Vagina (tissue), 2 donors: ENCODE results near the gene R3HDM2. TPM values are rescaled to one million over a fixed set of nuclear protein-coding genes. Genes with fewer than 3 reads are reported as not detected.

ENCODE experiments used
- DNase-seq, 2 donors: peaks; one replicate each; pipeline ENCODE4 v3.0.0-alpha.2; 2017; ENCODE audit errors: extremely low spot score in 2 of 2
- H3K27ac ChIP-seq: fragments of 200-600 bp; sonication (generic); one replicate; pipeline ENCODE4 v1.5.1; 2019
- H3K27me3 ChIP-seq: fragments of 200-600 bp; sonication (generic); one replicate; pipeline ENCODE4 v1.5.1; 2019
- H3K36me3 ChIP-seq, 2 donors: fragments of 200-600 bp; sonication (generic); one replicate each; pipeline ENCODE4 v1.5.1; 2017 to 2019
- H3K4me1 ChIP-seq: fragments of 200-600 bp; sonication (generic); one replicate; pipeline ENCODE4 v1.5.1; 2019
- H3K4me3 ChIP-seq, 2 donors: fragments of 200-600 bp; sonication (generic); 1 replicate in 1 of 2; 2 replicates in 1 of 2; pipeline ENCODE4 v1.5.1; 2016 to 2019
- H3K9me3 ChIP-seq: fragments of 200-600 bp; sonication (generic); one replicate; pipeline ENCODE4 v1.5.1; 2019
- CTCF ChIP-seq, 3 experiments: fragments of 450-650 bp in 2 of 3; fragments of 200-600 bp in 1 of 3; sonication (generic) in 1 of 3; IDR thresholded peaks; one replicate each; pipeline ENCODE4 v1.5.1; 2017 to 2019; ENCODE audit warnings: antibody characterized with exemption in 3 of 3, mild to moderate bottlenecking in 2 of 3, moderate library complexity in 2 of 3
- POLR2A ChIP-seq, 2 donors: fragments of 450-650 bp; IDR thresholded peaks; one replicate each; pipeline ENCODE4 v1.6.1; 2017; ENCODE audit warnings: antibody characterized with exemption in 2 of 2, mild to moderate bottlenecking in 2 of 2, moderate library complexity in 2 of 2
- POLR2AphosphoS5 ChIP-seq, 2 donors: sonication (generic); formaldehyde crosslinking; IDR thresholded peaks; one replicate each; pipeline ENCODE4 v1.9.0; 2017; ENCODE audit warnings: antibody characterized with exemption in 2 of 2, mild to moderate bottlenecking in 2 of 2, low read depth in 1 of 2; ENCODE audit not compliant: insufficient read depth in 1 of 2
- intact Hi-C: fragments of 100-400 bp; cut with DNase I; formaldehyde crosslinking; loops from one replicate; pipeline ENCODE4 v1.15.1; 2023
- total RNA-seq: library from RNA; depleted of rRNA; stranded (reverse); fragments of >200 nt; gene quantifications from one replicate; pipeline ENCODE4 v1.2.3, GENCODE V29; 2016

The R3HDM2 gene
- total RNA-seq, 1 donor from 2014 or later: 44.2 TPM

- peaks cover 0 to 32% of the 10 kb centered on the region in 2 donors for H3K36me3 ChIP-seq
- DNase-seq: no peak
- no peak overlapping the region for H3K4me3 ChIP-seq
- H3K4me1 ChIP-seq: peaks cover 63% of the 10 kb centered on the region
- no peak for TF ChIP-seq CTCF (IDR thresholded peaks at IDR 0.05)
- TF ChIP-seq POLR2AphosphoS5 (IDR thresholded peaks at IDR 0.05; ENCODE audit: insufficient read depth in 1 of 2, low read depth in 1 of 2): no peak
- TF ChIP-seq POLR2A (IDR thresholded peaks at IDR 0.05): no peak
- H3K9me3 ChIP-seq: no peaks in the 10 kb centered on the region
- intact Hi-C loops: no loop called here
- H3K27me3 ChIP-seq: no peaks in the 10 kb centered on the region
- peak overlapping the region; percentile 72 for H3K27ac ChIP-seq
Measured at GRCh38 chr12:57234233-57234570, 196.6 kb downstream of the R3HDM2 start.

GRCh38 chr12:57233357-57234232, 197.2 kb downstream of the R3HDM2 start:
- DNase-seq: no peak
- Histone ChIP-seq H3K36me3 (peaks cover 0 to 32% of the 10 kb centered on the region in 2 donors), H3K27me3 (no peaks in the 10 kb centered on the region), H3K4me3 (no peak overlapping the region), H3K4me1 (peaks cover 59% of the 10 kb centered on the region), H3K27ac (peak overlapping the region; percentile 72), H3K9me3 (no peaks in the 10 kb centered on the region)
- intact Hi-C loops: no loop called here
- no peak for TF ChIP-seq POLR2A (IDR thresholded peaks at IDR 0.05)
- TF ChIP-seq CTCF (IDR thresholded peaks at IDR 0.05): no peak
- no peak for TF ChIP-seq POLR2AphosphoS5 (IDR thresholded peaks at IDR 0.05; ENCODE audit: insufficient read depth in 1 of 2, low read depth in 1 of 2)

GRCh38 chr12:57232156-57232756, 198.6 kb downstream of the R3HDM2 start:
- H3K36me3 ChIP-seq: peaks cover 0 to 32% of the 10 kb centered on the region in 2 donors
- H3K27me3 ChIP-seq: no peaks in the 10 kb centered on the region
- H3K4me3 ChIP-seq: no peak overlapping the region
- no peak overlapping the region for H3K27ac ChIP-seq
- intact Hi-C loops: no loop called here
- no peak for DNase-seq
- no peaks in the 10 kb centered on the region for H3K9me3 ChIP-seq
- TF ChIP-seq CTCF (IDR thresholded peaks at IDR 0.05): no peak
- no peak for TF ChIP-seq POLR2AphosphoS5 (IDR thresholded peaks at IDR 0.05; ENCODE audit: insufficient read depth in 1 of 2, low read depth in 1 of 2)
- TF ChIP-seq POLR2A (IDR thresholded peaks at IDR 0.05): no peak
- peaks cover 46% of the 10 kb centered on the region for H3K4me1 ChIP-seq

- peaks cover 44% of the 10 kb centered on the region for H3K4me1 ChIP-seq
- no peaks in the 10 kb centered on the region for H3K27me3 ChIP-seq
- H3K36me3 ChIP-seq: peaks cover 0 to 32% of the 10 kb centered on the region in 2 donors
- no peaks in the 10 kb centered on the region for H3K9me3 ChIP-seq
- intact Hi-C loops: no loop called here
- TF ChIP-seq POLR2AphosphoS5 (IDR thresholded peaks at IDR 0.05; ENCODE audit: insufficient read depth in 1 of 2, low read depth in 1 of 2) (no peak), CTCF (IDR thresholded peaks at IDR 0.05) (no peak), POLR2A (IDR thresholded peaks at IDR 0.05) (no peak)
- no peak for DNase-seq
- no peak overlapping the region for H3K4me3 ChIP-seq
- no peak overlapping the region for H3K27ac ChIP-seq
Measured at GRCh38 chr12:57231276-57232021, 199.4 kb downstream of the R3HDM2 start.
